Left hindlimb (tissue), 1 donor: ENCODE measurements around the gene NIPA2.

ENCODE experiments used
- DNase-seq: peaks from one replicate; pipeline ENCODE4 v3.0.0-alpha.2; 2018

NIPA2 gene

DNA sequence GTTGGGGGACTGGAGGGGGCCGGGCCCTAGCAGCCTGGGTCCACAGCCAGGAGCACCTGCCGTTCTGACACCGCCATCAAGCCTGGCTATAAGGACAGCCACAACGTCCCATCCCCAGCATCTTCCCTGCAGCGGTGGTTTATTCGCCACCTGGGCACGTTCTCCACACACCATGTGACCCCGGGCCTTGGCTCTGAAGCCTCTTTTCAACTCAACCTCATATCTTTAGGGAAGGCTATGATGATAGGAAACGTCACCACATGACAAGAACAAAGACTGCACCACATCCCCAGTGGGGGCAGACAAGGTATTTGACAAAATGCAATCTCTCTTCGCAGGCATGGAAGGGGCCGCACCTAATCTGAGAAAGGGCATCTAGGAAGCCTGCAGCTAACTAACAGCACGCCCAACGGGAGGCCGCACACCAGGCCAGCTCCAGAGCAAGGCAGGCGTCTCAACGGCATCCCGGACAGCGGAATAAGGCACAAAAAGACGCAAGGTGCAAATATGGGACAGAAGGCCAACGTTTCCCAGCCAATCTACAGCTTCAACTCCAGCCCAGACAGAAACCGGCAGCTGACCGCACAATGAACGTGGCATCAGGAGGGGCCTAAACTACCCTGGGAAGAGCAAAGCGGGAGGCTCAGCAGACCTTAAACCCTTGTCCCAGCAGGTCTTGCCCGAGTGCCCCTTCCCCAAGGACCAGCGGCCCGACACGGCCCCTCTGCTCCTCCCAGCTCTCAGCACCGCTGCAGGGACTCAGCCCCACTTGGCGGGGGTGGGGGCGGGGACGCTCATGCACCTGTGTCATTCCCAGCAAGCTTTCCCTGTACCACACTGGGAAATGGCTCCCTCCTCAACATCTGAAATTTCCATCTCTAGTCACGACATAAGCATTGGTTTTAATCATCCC, 41.9 kb downstream of the NIPA2 start:
- DNase-seq, result no peak

DNA sequence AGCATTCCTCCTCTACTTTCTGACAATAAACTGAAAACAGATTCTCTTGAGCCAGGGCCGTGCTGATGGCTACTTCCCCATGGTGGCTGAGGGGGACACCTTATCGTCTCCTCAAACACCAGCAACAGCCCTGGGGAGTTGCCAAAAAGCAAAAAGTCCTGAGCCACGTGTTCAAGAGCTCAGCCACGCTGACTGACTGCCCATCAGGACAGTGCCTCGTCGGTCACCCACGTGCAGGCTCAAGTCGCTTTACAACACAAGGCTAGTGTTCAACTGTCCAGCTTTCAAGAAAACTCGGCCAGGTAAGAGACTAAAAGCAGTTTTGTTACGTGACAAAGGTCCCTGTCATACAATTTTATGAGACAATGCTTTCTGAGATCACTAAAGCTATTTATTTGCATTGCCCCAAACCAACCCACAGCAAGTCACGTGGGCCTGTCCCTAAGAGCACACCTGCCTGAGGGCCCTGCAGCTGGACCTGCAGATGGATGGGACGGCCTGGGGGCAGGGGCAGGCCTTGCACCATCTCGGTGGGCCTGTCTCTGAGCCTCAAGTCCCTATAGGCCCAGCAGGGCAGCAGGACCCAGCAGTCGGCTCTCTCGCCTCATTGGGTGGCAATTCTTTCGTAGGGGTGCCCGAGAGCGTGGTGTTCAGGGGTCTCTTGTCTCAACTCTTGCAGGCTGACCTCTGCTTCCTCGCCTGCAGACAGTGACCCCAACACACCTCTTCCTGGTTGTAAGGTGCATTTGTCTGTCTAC, 42.7 kb downstream of the NIPA2 start:
- DNase-seq, result no peak

DNA sequence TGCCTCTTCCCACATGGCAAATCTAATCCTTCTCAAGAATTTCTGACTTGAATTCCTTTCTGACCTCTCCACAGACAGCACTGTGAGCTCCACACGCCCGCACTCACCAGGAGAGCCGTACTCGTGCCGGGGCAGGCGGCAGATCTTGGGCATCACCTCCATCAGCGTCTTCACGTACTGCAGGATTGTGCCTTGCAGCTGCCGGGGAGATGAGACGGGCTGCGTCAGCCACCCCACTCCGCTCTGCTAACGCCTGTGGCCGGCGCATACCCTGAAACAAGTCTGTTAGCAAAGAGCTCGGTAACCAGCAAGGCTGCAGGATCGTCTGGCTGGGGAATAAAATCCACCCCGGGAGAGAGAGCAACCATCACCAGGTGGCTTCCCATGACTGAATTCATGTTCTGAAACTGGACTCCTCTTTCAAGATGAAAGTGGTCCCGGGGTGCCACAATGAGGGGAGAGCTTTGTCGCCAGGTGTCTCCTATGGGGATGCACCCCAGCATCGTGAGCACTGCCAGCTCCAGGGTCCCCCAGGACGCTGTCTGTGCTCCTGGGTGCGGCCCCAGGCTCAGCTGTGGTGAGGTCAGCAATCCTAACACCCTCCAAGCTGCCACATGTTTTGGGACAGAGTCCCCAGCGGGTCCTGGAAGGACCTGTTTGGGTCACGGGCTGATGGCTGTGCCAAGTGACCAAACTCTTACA, 43.4 kb downstream of the NIPA2 start:
- no peak for DNase-seq

DNA sequence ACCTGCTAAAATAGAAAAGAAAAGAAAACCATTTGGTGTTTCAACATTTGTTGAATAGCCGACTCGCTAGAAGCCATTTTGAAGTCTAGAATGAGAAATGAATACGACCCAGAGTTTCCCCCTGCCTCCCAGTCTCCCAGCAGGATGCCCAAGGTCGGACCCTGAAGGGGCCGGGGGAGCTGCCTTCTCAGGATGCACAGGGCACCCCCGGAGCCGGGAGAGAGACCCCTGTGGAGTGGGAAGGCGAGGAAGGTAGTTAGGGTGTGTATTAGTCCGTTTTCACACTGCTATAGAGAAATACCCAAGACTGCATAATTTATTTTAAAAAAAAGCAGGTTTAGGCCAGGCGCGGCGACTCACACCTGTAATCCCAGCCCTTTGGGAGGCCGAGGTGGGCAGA, 44.7 kb downstream of the NIPA2 start:
- no peak for DNase-seq

DNA sequence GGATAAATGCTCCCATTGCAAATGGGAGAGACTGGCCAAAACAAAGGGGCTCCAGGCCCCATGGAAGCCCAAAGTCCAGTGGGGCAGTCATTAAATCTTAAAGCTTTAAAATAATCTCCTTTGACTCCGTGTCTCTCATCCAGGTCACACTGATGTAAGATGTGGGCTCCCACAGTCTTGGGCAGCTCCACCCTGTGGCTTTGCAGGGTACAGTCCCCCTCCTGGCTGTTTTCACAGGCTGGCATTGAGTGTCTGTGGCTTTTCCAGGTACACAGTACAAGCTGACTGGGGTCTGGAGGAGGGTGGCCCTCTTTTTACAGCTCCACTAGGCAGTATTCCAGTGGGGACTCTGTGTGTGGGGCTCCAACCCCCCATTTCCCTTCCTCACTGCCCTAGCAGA, 45.9 kb downstream of the NIPA2 start:
- DNase-seq, result no peak

DNA sequence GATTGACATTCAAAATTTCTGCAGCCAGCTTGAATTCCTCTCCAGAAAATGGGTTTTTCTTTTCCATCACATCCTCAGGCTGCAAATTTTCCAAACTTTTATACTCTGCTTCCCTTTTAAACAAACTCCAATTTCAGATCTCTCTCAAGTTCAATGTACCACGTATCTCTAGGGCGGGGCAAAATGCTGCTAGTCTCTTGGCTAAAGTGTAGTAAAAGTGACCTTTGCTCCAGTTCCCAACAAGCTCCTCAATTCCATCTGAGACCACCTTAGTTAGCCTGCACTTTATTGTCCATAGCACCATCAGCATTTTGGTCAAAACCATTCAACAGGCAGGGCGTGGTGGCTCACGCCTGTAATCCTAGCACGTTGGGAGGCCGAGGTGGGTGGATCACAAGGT, 46.7 kb downstream of the NIPA2 start:
- no peak for DNase-seq

DNA sequence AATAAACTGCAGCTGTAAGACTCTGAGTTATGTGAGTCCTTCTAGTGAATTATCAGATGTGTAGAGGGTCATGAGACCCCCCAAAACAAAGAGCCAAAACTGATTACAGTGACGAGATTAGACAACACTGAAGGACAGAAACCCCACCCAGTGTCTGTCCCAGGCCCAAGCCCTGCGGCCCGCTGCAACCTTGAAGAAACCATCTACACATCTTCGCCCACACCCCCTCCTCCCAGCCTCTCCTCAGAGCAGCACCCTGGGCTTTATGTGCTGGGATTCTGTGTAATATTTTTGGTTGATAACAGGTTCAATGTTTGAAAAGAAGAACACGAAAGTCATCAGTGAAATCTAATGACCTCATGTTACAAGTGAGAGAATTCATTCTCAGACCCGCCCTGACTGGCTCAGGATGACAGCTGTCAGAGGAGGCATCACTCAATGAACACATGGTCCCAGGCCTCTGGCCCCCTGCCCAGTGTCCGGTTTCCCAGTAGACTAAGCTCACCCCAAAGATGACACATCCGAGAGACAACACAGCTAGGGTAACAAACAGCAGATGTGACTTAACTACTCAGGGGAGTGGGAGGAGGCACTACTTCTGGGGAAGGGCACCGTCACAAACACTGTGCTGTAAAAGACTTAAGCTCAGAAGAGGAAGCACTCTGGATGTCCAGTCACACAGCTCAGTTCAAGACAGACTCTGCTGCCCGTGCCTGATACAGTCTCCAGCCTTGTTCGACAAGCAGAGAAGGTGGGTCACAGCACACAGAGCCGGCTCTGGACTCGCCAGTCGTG, 48.9 kb downstream of the NIPA2 start:
- DNase-seq, result no peak

DNA sequence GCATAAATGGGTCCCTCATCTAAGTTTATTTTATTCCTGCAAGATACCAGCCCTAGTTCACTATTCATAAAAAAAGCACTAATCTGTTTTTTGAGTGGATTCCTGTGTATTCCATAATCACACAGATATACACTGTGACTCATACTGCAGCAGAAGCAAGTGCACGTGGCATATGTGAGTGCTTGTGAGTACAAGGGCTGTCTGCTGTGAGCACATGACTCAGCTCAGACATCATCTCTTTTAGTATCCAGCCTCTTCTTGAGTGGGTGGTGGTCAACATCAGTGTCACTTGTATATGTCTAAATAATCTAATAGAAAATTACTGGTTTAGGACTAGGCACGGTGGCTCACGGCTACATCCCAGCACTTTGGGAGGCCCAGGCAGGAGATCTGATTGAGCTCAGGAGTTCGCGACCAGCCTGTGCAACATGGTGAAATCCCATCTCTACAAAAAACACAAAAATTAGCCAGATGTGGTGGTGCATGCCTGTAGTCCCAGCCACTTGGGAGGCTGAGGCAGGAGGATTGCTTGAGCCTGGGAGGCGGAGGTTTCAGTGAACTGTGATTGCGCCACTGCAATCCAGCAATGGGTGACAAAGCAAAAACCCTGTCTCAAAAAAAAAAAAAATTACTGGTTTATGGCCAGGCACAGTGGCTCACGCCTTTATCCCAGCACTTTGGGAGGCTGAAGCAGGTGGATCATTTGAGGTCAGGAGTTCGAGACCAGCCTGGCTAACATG, 49.8 kb downstream of the NIPA2 start:
- DNase-seq, result no peak

DNA sequence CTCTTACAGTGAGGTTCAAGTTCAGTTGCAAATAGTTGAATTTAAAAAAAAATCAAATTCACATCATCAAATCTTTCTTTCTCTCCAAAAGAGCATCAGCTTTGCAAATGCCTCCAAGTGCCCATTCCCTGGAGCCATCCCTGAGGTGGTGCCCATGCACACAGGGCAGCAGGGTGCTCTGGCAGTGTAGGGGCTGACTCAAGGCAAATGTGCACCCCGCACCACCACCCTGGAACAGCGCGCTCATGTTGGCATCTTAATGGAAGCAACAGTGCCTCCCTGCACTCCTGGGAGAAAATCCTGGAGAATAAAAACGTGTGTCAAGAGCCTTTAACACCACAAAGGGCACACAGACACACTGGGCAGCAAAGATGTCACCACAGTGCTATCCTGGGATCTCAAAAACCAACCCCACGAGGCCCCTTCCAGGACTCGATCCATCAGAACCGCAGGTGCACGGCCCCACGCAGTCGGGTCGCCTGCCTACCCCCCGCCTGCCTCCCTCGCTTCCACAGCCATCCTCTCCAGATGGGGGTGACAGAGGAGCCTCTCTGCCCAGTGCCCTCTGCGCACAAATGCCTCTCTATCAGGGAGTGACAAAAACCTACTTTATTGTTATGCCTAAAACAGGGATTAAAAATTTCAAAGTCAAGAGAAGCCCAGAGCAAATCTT, 50.8 kb downstream of the NIPA2 start:
- DNase-seq, result no peak

DNA sequence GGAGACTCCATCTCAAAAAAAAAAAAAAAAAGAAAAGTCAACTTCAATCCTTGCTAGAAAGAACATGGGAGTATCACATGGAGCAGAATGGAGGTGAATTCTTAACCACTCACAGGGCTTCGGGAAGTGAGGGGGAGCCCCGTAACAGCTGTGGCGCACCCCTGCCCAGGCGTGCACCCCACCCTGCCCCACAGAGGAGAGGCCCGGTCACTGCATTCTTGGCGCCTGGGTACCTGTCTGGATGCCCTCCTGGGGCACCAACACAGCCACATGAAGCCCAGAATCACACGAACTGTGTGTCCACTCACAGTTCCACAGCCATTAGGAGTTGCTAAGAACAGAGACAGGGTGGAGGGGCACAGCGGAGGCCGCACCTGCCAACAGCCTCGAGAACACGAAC, 51.8 kb downstream of the NIPA2 start:
- DNase-seq, result no peak

DNA sequence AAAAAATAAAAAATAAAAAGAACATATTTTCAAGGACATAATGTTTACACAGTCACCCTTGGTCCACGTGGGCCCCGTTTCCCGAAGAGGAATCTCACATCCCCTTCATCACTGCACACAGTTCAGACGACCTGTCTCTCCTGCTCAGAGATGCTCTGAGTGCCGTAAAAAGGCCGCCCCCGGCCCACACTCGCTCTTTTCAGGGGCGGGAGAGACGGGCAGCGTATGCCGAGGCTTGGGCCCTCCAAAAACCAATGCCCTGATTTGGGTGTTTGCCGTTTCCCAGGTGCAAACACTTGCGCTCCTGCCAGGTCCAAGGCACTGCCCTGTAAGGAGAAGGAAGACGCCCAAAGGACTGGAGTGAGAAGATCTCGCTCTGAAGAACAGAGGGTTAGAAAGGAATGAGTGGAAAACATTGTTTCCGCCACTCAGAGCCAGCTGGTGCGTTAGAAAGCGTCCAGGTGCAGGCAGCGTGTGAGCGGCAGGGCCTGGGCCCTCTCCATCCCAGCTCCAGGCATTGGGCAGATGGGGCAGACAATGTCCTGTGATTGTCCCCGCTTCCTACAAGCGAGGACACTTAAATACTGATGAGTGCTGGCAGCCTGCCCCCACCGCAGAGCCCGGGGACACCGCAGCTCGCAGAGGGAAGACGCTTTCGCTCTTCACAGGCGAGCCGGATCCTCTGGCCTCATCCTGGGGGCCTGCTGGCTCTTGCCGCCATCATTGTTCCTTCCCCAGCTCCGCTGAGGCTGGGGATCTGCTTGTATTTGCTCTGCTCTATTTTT, 53.2 kb downstream of the NIPA2 start:
- no peak for DNase-seq

DNA sequence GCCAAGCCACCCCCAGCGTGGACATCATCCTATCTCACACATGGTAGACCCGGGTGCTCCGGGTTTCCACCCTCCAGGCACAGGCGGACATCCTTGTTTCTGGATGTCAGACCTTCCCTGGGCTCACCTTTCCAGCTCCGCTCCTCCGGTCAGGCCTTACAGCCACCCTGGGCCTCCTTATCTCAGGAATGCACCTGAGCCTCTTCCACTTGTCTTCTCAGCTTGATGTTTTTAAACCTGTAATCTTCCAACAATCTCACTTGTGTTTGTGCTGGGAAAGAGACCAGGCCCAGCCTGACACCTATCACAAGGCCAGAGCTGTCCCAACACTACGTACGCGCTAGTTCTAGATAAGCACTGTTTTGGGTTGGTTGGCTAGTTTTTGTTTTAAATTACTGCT, 53.9 kb downstream of the NIPA2 start:
- DNase-seq, result no peak

DNA sequence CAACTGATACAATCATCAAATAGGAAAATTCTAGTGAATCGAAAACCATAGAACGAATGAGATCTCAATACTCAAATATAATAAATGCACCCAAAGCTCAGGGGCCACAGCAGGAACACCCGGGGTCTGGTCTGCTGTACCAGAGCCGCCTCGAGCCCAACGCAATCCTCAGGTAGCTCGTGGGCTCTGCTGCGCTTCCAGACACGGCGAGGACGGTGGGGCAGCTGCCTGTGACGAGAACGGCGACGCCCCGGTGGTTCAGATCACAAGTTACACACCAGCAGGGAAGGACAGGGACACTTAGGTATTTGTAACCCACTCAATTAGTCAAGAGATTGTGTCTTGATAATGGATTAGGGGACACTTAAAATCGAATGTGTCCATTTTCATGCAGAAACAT, 54.6 kb downstream of the NIPA2 start:
- DNase-seq, result no peak

DNA sequence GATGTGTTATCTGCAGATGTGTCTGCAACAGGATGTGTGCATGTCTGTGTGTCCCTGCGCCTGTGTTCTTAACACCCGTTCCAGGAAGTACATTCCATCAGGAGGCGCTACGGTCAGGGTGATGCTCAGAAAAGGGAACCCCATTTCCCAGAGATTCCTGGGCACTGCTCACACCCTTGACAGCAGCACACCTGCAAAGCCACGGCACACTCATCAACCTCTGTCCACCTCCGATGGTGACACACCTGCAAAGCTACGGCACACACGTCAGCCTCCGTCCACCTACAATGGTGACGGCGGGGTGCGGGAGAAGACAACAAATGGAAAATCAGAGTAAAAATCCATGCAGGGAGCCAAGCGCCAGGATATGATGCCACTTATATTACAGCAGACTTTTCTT, 55.4 kb downstream of the NIPA2 start:
- DNase-seq, result no peak

DNA sequence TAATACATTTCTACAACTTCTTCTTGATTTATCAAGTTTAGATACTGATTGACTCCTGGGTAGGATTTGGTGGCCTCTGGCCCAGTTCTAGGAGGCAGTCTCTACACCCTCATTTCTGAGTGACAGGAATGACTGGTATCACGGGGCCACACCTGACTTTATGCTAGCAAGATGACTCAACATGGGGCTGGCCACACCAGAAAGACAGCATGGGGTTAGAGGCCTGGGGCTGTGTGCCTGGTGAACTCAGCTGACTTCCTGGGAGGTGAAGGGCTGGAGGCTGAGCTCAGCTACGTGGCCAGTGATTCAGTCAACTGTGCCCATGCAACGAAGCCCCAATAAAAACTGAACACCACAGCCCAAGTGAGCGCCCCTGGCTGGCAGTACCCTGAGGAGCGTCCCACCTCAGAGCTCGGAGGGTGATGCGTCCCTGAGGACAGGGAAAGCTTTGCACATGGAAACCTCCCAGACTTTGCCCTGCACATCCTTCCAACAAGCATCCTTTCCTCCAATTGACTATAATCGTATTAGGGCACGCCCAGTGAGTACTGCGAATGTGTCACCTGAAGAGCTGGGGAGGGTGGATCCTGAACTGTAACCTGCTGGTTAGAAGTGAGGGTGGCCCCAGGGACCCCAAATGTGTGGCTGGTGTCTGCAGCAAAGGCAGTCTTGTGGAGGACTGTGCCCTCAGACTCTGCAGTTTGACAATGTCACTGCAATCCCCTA, 57.2 kb downstream of the NIPA2 start:
- DNase-seq, result no peak

DNA sequence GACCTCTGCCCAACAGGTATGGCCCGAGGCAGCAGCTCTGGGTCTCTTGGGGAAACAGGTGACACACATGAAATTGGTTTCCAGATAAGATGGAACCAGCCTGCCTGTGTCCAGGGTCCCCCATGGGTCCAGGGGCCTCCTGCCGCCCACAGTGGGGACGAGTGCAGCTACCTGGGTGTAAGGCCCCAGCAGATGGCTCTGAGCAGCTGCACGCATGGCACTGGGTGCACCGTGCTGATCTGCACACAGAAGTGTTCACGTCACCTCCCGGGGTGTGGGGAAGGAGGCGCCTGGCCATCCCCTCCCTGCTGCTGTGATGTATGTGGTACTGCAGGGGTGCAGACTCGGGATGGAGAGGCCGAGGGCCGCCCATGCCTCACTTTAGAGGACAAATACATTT, 63.6 kb downstream of the NIPA2 start:
- no peak for DNase-seq

DNA sequence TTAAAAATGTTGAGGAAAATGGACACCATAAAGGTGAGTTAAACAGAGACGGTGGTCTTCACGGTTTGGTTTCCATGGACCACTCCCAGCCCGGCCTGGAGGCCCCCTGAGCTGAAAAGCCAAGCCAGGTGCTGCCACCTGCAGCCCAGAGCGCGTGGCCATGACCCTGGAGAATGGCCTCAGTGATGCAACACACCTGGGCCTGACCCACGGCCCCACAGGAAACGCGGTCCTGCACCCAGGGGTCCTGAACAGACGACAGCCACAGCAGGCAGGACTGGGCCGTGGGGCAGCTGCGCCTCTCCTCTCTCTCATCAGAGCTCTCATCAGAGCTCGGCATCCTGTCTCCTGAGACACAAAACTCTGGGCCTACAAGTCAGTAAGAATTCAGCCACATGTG, 64.1 kb downstream of the NIPA2 start:
- DNase-seq, result no peak

DNA sequence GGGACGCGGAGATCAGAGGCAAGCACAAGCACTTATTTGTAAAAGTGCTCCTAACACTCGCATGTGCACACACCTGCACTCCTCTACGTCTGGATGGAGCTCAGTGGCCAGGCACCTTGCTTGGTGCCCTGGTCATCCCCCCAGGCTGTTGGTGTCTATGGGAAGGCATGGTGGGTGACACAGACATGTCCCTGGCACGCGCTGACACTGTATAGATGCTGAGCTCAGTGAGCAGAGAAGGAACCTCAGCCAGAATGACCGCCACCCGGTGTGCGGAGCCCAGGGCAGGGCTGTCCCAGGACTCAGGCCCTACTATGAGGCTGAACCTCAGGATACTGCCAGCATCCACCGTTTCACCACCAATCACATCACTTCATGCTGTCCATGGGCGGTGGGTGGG, 64.5 kb downstream of the NIPA2 start:
- no peak for DNase-seq

DNA sequence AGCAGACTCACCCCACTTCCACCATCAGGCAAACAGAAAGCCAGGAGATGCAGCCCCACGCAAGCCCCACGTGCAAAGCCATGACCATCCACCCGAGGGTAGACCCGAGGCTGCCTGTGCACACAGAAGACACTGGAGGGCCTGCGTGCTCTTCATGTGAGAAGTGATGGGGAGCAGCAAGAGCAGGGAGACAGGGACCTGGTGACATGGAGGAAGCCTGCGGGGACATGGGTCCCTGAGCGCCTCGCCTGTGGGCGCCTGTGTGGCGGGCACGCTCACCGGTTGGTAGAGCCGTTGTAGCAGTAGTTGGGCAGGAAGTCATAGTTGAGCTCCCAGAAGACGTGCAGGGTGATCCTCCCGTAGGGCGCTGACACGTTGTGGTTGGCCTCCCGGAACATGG, 65.0 kb downstream of the NIPA2 start:
- DNase-seq, result no peak

DNA sequence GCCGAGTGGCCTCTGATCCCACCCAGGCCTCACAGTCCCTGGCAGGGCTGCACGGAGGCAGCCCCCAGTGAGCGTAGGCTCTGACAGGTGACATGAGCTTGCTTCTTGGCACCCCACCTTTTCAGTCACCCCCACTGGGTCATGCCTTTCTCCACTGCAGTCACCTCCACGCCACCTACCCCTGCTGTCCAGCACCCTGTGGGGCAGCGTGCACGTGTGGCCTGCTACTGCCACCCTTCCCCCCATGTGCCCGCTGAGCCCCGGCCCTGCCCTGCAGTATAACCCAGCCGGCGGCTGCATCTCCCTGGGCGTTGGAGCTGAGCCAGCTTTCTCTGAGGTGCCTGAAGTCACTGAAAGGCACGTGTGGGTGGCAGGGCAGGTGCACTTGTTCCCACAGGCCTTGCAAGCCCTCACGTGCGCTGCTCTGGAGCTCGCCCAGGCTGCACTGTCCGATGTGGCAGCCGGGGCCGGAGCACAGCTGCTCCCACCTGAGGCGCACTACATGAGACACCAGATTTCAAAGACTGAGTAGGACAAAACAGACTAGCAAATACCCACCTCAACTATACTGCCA, 65.6 kb downstream of the NIPA2 start:
- DNase-seq, result no peak
